Endothelial cell of umbilical vein (primary cell): ENCODE measurements around the gene TBX15. TPM values are rescaled to one million over a fixed set of nuclear protein-coding genes. Genes with fewer than 3 reads are reported as not detected.

Experiments used
- BruUV-seq: library from RNA; stranded (reverse); fragments of 400-500 nt; replicated peaks from 2 replicates; lab custom pipeline; 2021; lab: Mats Ljungman, UMichigan
- CTCF ChIA-PET: fragments of 300-600, 350-600 bp; sonication (Branson Sonifier 250); formaldehyde crosslinking; loops from one replicate; lab custom pipeline; 2021; ENCODE audit warnings: antibody characterized with exemption, inconsistent platforms; lab: Charles Lee
- POLR2A ChIA-PET: fragments of 300-600, 350-600 bp; sonication (Branson Sonifier 250); formaldehyde crosslinking; loops from one replicate; lab custom pipeline; 2021; ENCODE audit warnings: antibody characterized with exemption, inconsistent platforms; lab: Charles Lee
- DNase-seq: peaks from one replicate; pipeline ENCODE4 v3.0.0-alpha.2; 2011; ENCODE audit warnings: low read depth, low spot score
- FAIRE-seq: peaks from 2 replicates; lab custom pipeline; 2011; peaks lifted over from hg19 to GRCh38; lab: Jason Lieb, UNC
- H2AFZ ChIP-seq: 2 replicates; pipeline ENCODE4 v1.6.0; 2012; ENCODE audit warnings: low read depth, low read length, control low read depth, inconsistent platforms
- H3K27ac ChIP-seq: 2 replicates; pipeline ENCODE4 v1.5.1; 2011; ENCODE audit warnings: low read depth, mild to moderate bottlenecking, control low read depth, low read length, moderate library complexity; ENCODE audit not compliant: insufficient read depth
- H3K27me3 ChIP-seq, 2 experiments: 2 replicates each; pipeline versions ENCODE4 v1.6.0 to v1.6.1; 2011; ENCODE audit warnings: low read length in 2 of 2, mixed read lengths in 1 of 2; ENCODE audit not compliant: control insufficient read depth in 2 of 2, insufficient read depth in 2 of 2
- H3K36me3 ChIP-seq, 2 experiments: 2 replicates in 1 of 2; 3 replicates in 1 of 2; pipeline ENCODE4 v1.5.1; 2011; ENCODE audit warnings: low read length in 2 of 2, mild to moderate bottlenecking in 1 of 2, moderate library complexity in 1 of 2; ENCODE audit not compliant: control insufficient read depth in 2 of 2, insufficient read depth in 2 of 2; ENCODE audit errors: extremely low read depth in 1 of 2
- H3K4me1 ChIP-seq: 3 replicates; pipeline ENCODE4 v1.5.1; 2011; ENCODE audit warnings: mild to moderate bottlenecking, low read length; ENCODE audit not compliant: control insufficient read depth, insufficient read depth; ENCODE audit errors: extremely low read depth
- H3K4me2 ChIP-seq: 2 replicates; pipeline ENCODE4 v1.6.1; 2011; ENCODE audit warnings: low read length, control low read depth, mixed read lengths; ENCODE audit not compliant: insufficient read depth
- H3K4me3 ChIP-seq, 3 experiments: fragments of 200-600 bp in 1 of 3; sonication (generic), shearing (Covaris generic) in 1 of 3; replicated peaks in 1 of 3; 2 replicates each; pipeline ENCODE4 v1.5.1; 2011 to 2016; ENCODE audit warnings: control low read depth in 3 of 3, low read length in 3 of 3, mild to moderate bottlenecking in 2 of 3, inconsistent platforms in 1 of 3, low read depth in 1 of 3, moderate library complexity in 1 of 3; ENCODE audit not compliant: insufficient read depth in 1 of 3
- H3K79me2 ChIP-seq: 2 replicates; pipeline ENCODE4 v1.6.0; 2012; ENCODE audit warnings: low read length, inconsistent platforms; ENCODE audit not compliant: control insufficient read depth, insufficient read depth
- H3K9ac ChIP-seq: replicated peaks from 2 replicates; pipeline ENCODE3; 2011; ENCODE audit warnings: low read length, control low read depth; ENCODE audit not compliant: insufficient read depth; ENCODE audit errors: extremely low read depth
- H3K9me1 ChIP-seq: replicated peaks from 3 replicates; pipeline ENCODE4 v1.6.0; 2011; ENCODE audit warnings: mild to moderate bottlenecking, low read length; ENCODE audit not compliant: control insufficient read depth, insufficient read depth; ENCODE audit errors: extremely low read depth
- H3K9me3 ChIP-seq: replicated peaks from 2 replicates; pipeline ENCODE4 v1.5.1; 2012; ENCODE audit warnings: low read length, inconsistent platforms; ENCODE audit not compliant: control insufficient read depth, insufficient read depth
- H4K20me1 ChIP-seq: replicated peaks from 2 replicates; pipeline ENCODE3; 2011; ENCODE audit warnings: mild to moderate bottlenecking, low read length; ENCODE audit not compliant: control insufficient read depth, insufficient read depth; ENCODE audit errors: extremely low read depth
- CTCF ChIP-seq, 2 donors: IDR thresholded peaks; 1 replicate in 1 of 2; 2 replicates in 1 of 2; pipeline ENCODE4 v1.5.1; 2011; ENCODE audit warnings: low read length in 2 of 2, mild to moderate bottlenecking in 2 of 2, moderate library complexity in 2 of 2, control low read depth in 1 of 2, inconsistent platforms in 1 of 2, low read depth in 1 of 2; ENCODE audit not compliant: insufficient read depth in 1 of 2; ENCODE audit errors: extremely low read depth in 1 of 2
- EZH2 ChIP-seq: IDR thresholded peaks from 2 replicates; pipeline ENCODE4 v1.6.1; 2012; ENCODE audit warnings: borderline replicate concordance, low read depth, mild to moderate bottlenecking, moderate library complexity, low read length, inconsistent platforms; ENCODE audit not compliant: severe bottlenecking
- FOS ChIP-seq: IDR thresholded peaks from 2 replicates; pipeline ENCODE4 v1.6.1; 2011; ENCODE audit warnings: mild to moderate bottlenecking, low read length, moderate library complexity, borderline replicate concordance; ENCODE audit not compliant: insufficient read depth
- GATA2 ChIP-seq: IDR thresholded peaks from 2 replicates; pipeline ENCODE4 v1.7.0; 2011; ENCODE audit warnings: low read depth, mild to moderate bottlenecking, moderate library complexity, mixed read lengths, low read length; ENCODE audit not compliant: insufficient read length, insufficient read depth
- JUN ChIP-seq: IDR thresholded peaks from 2 replicates; pipeline ENCODE4 v1.6.1; 2011; ENCODE audit warnings: borderline replicate concordance, low read depth; ENCODE audit not compliant: insufficient read length, insufficient read depth
- MAX ChIP-seq: IDR thresholded peaks from 2 replicates; pipeline ENCODE4 v1.6.1; 2011; ENCODE audit not compliant: insufficient read depth, insufficient read length
- MYC ChIP-seq: IDR thresholded peaks from one replicate; pipeline ENCODE4 v1.6.1; 2011; ENCODE audit warnings: mild to moderate bottlenecking, low read depth, low read length
- POLR2A ChIP-seq: IDR thresholded peaks from 2 replicates; pipeline ENCODE4 v1.6.1; 2012; ENCODE audit warnings: low read depth, mild to moderate bottlenecking, control low read depth, low read length
- POLR2AphosphoS5 ChIP-seq: IDR thresholded peaks from 2 replicates; pipeline ENCODE4 v1.6.1; 2012; ENCODE audit warnings: low read depth, mild to moderate bottlenecking, control low read depth, low read length, moderate library complexity; ENCODE audit not compliant: insufficient read depth
- dilution Hi-C: fragments of 300-500 bp; cut with MboI; formaldehyde crosslinking; loops from one replicate; pipeline ENCODE4 v1.15.0; 2019; ENCODE audit warnings: low sequenced_read_pairs; ENCODE audit not compliant: extremely low pct_ligation_motif_present
- intact Hi-C: fragments of 100-400 bp; cut with micrococcal nuclease; formaldehyde crosslinking; loops from one replicate; pipeline ENCODE4 v1.10.0; 2022
- polyA plus RNA-seq, 4 experiments: library from polyadenylated mRNA; depleted of rRNA in 3 of 4; stranded (reverse) in 3 of 4; unstranded in 1 of 4; fragments of >200 nt; gene quantifications; 2 replicates each; pipeline versions ENCODE4 v1.2.1 to v1.2.3, GENCODE V29; 2011 to 2012; ENCODE audit warnings: missing spikeins in 1 of 4
- total RNA-seq: library from RNA; stranded (reverse); gene quantifications from 2 replicates; pipeline ENCODE4 v1.2.3, GENCODE V29; 2021

TBX15 gene
- total and polyA plus RNA-seq, 2 donors (not counting 3 experiments of a cell fraction or from before 2014, with no cell fraction given), result 0.01 TPM; not detected in 1

GRCh38 chr1:118948351-118948750 is 39.8 kb downstream of the TBX15 start:
- H3K9ac ChIP-seq, result no peak overlapping the region
- BruUV-seq, result no TSS peak
- H3K9me3 ChIP-seq, result no peaks in the 10 kb centered on the region
- CTCF ChIA-PET, result interaction anchor here (1.5 kb wide), 1 partner anchor 10 kb away, joined by 4 read pairs; no protein-coding TSS in a partner anchor
- no peak overlapping the region for H3K4me2 ChIP-seq
- H2AFZ ChIP-seq, result no peak overlapping the region
- H3K79me2 ChIP-seq, result no peaks in the 10 kb centered on the region
- H3K27ac ChIP-seq, result no peak overlapping the region
- DNase-seq (no peak), FAIRE-seq (no peak)
- no peaks in the 10 kb centered on the region for H3K36me3 ChIP-seq
- no peak overlapping the region for H3K4me3 ChIP-seq
- intact Hi-C loops, result no loop called here
- no peaks in the 10 kb centered on the region for H3K27me3 ChIP-seq
- dilution Hi-C loops, result no loop called here
- POLR2A ChIA-PET, result no interaction called here
- TF ChIP-seq MYC (no peak), MAX (no peak), POLR2A (no peak), EZH2 (no peak), POLR2AphosphoS5 (no peak)
- H3K4me1 ChIP-seq, result no peaks in the 10 kb centered on the region
- H4K20me1 ChIP-seq, result no peaks in the 10 kb centered on the region
- no peaks in the 10 kb centered on the region for H3K9me1 ChIP-seq

GRCh38 chr1:118947790-118948189 is 40.4 kb downstream of the TBX15 start:
- H3K4me1 ChIP-seq, result no peaks in the 10 kb centered on the region
- POLR2A ChIA-PET, result no interaction called here
- H3K9me1 ChIP-seq, result no peaks in the 10 kb centered on the region
- no peak overlapping the region for H2AFZ ChIP-seq
- BruUV-seq, result no TSS peak
- no peak overlapping the region for H3K4me3 ChIP-seq
- H3K27me3 ChIP-seq, result no peaks in the 10 kb centered on the region
- H3K9ac ChIP-seq, result no peak overlapping the region
- TF ChIP-seq MAX (no peak), EZH2 (no peak), POLR2A (no peak), FOS (no peak), POLR2AphosphoS5 (no peak), GATA2 (no peak), MYC (no peak), JUN (no peak), CTCF (IDR thresholded peaks at IDR 0.05; ENCODE audit: extremely low read depth in 1 of 2, insufficient read depth in 1 of 2, low read depth in 1 of 2, low read length in 2 of 2) (no peak)
- no peaks in the 10 kb centered on the region for H3K9me3 ChIP-seq
- H3K27ac ChIP-seq, result no peak overlapping the region
- DNase-seq (no peak), FAIRE-seq (no peak)
- H3K79me2 ChIP-seq, result no peaks in the 10 kb centered on the region
- H4K20me1 ChIP-seq, result no peaks in the 10 kb centered on the region
- CTCF ChIA-PET, result no interaction called here
- intact Hi-C loops, result no loop called here
- no peaks in the 10 kb centered on the region for H3K36me3 ChIP-seq
- dilution Hi-C loops, result no loop called here
- no peak overlapping the region for H3K4me2 ChIP-seq
